Measurements from ENCODE around the gene TRAK2.
"Not testable (repeated sequence)": the region's sequence is repeated elsewhere in the genome, so short reads cannot be mapped to it uniquely, and the experiment has no call there.

The TRAK2 gene

DNA sequence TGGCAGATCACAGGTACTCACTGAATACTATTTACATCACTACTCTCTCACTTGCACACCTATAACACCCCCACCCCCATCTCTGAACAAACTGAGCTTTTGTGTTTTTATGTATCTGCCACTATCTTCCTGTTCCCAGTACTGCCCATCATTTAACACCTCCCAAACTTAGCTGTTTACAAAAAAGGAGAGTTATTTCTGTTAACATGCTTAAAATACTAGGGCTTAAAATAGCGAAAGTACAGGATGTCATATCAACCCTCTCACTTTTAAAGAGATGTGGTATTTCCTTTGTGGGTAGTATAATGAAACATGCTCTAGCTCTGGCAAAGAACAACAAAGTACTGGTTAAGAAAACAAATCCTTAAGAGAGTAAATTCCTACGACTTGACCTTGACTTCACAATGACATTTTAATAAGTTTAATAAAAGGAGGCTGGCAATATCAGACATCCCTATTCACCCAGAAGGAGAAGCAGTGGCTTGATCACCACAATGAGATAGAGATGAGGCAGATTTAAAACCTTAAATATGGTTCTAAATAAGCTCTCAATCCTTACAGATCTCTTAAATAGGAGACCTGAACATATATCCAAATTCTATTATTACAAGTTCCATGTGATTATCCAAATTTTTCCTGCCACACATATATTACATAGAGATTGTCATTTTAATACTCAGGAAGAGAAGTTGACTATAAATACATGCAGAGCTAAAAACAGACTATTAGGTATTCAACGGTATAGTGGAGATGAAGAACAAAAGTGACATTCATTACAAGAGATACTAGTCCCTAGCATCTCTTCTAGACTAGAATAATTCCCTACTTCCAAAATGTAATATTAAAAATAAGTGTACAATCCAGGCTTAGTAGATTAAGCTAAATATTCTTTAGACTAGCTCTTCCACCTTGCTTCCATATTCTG, 36.9 kb downstream of the TRAK2 start:
- DNase-seq, result no peak

DNA sequence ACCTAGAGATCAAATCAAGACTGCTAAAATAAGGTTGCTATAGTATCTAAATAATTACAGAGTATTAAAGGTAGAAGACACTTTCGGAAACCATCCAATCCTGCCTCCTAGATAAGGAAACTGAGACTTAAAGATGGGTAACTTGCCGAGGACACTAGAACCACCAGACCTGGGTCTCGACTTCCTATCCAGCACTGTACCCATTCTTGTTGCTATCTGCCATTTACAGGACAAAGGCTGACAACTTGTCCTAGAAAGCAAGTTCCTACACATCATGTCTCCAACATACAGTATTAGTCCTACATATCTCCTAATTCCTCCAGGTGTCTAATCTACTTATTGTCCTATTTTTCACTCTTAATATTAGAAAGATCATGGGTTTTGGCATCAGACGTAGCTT, 37.7 kb downstream of the TRAK2 start:
- no peak for DNase-seq

DNA sequence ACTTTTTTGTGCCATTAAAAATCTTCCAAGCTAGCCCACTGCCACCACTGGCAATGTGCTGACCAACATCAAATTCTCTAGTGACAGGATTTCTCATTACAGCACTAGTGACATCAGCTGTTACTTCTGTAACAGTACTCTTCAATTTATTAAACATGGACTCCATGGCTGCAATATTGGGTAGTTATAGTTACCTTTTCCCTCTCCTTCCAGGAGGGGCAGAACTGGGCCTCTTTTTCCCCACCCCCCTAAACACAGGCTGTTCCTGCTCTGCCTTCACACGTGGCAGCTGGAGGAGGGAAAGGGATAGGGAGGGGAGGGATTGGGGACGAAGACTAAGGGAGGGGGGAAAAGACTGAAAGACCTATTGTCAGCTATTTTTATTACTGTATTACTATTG, 38.1 kb downstream of the TRAK2 start:
- no peak for DNase-seq

DNA sequence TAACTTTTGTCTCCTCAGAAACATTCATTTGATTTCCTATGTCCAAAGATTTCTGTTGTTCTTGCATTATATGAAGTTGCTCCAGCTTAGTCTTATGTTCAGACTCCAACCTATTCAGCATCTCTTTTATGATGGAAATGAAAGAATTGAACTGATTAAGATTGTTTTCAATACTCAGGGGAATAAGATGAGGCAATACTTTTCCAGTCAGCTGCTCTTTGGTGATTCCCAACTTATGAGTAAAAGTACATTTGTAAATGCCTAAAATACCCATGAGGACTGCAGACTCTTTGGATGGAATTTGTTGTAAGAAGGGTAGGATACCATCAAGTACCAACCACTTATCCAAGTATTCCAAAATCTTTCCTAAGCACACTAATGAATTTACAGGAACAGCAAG, 39.8 kb downstream of the TRAK2 start:
- DNase-seq, result no peak

DNA sequence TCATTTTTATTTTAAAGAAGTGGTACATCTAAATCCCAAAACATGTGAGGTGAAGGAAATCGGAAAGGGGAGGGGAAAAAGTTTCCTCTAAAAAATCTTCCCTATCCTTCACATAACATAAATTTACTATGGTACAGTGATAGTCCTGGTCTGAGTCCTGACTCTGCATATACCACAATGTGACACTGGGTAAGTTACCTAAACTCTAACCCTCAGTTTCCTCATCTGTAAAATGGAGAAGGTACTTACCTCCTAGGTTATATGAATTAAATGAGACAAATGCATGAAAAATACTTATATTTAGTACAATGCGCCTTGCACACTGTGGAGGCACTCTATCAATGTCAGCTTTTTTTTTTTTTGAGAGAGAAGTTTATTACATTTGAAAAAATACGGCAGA, 42.3 kb downstream of the TRAK2 start:
- DNase-seq, result no peak

DNA sequence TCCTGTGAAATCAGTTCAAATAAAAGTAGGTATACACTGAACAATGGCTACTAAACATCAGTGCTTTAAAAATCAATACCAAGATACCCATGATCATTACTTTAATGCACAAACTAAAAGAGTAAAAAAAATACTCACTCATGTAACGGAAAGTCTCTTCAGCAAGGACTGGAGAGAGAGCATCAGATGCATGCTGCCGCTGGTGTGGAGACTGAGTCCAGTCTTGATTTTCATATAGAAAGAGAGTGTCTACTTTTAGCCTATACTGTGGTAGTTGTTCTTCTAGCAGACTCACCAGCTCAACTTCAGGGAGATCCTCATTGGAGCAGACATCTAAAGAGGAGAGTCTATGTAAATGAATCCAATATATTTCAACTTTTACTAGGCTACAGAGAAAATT, 44.0 kb downstream of the TRAK2 start:
- no peak for DNase-seq

DNA sequence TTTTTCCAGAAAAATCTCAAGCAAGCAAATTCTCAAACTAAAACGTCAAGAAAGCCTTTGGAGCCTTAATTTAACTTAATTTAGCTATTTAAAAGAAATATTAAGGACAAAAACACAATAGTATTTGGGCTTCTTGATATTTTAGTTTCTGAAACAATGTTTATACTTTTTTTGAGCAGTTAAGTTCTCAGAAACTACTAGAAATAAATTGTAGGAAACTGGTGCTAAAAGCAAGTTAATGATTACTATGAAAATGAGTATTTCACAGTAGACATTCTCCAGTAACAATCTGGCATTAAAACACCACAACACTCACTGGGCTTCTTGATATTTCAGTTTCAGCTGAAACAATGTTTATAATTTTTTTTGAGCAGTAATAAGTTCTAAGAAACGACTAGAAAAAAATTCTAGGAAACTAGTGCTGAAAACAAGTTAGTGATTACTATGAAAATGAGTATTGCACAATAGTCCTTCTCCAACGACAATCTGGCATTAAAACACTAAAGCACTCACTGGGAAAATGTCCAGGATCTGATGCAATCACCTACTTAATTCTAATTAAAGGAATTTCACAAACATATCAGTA, 45.1 kb downstream of the TRAK2 start:
- no peak for DNase-seq

DNA sequence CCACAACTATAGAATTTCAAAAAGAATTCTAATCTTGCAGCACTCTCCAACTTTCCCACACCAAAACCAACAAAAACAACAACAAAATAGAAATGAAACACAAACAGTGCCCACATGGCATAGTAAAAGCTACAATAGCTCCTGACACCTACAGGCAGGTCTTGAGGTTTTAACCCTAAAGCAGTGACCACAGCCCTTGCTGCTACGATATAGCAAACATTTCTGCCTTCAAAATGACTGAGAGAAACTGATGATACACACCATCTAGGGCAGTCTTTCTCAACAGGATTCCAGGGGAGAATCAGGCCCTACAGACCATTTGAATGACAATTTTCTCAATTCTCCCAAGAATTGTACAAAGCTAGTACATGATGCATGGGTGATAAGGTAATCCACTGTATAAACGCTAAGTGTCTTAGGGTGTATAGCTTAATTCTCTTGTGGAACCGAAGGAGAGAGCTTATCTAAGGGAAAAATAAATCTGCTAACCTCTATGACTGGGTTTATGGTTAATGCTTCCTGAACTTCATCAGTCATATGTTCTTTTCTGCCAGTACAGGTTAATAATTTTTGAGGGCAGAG, 46.5 kb downstream of the TRAK2 start:
- no peak for DNase-seq

DNA sequence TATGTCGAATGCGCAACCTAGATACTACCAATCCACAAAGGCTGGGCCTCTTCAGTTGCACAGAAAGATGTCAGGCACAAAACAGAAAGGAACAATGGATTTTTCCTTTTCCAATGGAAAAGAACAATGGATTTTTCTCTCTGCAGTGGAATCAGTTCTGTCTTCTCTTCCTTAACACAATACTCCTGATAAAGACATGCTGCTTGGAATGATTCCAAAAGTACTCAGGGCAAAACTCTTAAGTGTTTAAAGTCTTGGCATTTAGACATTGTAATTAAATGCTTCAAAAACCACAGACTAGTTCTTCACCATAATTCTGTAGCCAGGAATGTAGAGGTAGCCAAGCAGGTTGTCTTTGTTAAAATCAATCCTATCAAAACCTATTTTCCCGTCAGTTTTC, 47.4 kb downstream of the TRAK2 start:
- DNase-seq, result no peak

DNA sequence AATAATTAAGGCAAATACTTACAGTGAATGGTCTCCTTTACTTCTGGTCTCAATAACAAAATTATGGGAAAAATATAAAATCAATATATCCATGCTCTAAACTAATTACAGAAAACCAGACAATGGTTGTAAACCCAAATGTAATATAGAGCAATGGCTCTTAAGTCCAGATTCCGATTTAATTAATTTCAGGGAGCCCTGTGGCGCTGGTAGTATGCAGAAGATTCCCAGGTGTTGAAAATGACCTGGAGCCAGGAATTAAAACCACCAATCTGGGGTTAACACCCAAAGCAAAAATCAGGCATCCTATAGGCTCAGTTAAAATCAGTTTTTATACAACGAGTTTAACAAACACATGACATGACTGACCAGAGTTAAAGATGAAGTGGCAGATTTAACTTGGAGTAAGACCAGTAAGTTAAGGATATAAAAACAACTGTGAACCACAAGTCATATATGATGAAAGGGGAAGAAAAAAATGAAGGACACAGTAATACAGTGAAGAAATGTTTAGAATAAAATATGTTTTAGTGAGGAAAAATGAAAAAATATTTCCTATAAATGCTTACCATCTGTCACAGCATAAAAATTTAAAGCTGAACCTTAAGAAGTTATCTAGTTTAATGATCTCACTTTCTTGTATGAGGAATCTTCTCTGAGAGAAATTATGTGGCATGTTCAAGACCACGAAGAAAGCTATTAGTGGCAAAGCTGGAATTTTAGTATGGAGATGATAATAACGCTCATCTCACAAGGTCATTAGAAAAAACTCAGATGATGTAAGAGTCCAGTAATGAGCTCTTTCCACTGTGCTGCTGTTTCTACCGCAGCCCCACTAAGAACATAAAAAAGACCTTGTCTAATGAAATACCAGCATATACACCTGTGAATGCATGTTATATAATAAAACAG, 48.4 kb downstream of the TRAK2 start:
- no peak for DNase-seq

DNA sequence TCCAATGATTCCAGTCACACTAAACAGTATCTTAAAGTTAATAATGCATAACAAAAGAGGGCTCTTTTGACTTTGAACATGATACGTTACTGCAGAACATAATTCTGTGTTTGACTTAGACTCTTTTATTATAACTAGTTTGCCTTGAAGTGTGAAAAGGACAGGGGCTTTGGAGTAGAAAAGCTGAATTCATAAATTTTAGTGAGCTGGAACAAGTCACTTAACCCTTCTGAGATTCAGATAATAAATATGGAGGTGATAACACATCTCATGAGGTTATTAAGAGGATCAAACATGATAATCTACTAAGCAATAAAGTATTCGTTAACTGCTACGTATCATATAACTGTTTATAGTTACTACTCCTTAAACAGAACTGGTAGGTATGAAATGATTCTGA, 49.4 kb downstream of the TRAK2 start:
- no peak for DNase-seq

DNA sequence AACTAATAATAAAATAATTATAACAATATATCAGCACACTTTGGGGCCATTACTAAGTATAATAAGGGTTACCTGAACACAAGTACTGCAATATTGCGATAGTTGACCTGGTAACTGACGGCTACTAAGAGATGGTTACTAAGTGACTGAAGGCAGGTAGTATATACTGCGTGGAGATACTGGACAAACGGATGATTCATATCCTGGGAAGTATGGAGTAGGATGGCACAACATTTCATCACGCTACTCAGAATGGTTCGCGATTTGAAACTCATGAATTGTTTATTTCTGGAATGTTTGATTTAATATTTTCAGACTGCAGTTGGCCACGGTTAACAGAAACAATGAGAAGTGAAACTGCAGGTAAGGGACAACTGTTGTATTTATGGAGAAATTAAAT, 54.7 kb downstream of the TRAK2 start:
- DNase-seq, result no peak

DNA sequence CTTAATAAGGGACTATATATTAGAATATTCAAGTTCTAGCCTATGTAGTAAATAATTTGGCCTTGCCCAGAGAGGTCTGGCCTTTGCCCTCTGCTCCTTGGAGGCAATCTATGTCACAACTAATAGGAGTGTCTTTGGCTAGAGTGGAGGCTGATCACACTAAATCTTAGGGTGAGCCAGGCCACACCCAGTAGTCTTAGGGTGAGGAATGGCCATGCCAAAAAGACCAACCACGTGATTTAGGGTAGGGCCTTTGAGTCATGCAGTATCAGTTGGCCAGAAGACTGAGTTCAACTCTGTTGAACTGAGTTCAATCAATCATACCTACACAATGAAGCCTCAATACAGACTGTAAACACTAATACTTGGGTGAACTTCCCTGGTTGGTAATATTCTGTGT, 68.1 kb downstream of the TRAK2 start:
- no peak for DNase-seq

DNA sequence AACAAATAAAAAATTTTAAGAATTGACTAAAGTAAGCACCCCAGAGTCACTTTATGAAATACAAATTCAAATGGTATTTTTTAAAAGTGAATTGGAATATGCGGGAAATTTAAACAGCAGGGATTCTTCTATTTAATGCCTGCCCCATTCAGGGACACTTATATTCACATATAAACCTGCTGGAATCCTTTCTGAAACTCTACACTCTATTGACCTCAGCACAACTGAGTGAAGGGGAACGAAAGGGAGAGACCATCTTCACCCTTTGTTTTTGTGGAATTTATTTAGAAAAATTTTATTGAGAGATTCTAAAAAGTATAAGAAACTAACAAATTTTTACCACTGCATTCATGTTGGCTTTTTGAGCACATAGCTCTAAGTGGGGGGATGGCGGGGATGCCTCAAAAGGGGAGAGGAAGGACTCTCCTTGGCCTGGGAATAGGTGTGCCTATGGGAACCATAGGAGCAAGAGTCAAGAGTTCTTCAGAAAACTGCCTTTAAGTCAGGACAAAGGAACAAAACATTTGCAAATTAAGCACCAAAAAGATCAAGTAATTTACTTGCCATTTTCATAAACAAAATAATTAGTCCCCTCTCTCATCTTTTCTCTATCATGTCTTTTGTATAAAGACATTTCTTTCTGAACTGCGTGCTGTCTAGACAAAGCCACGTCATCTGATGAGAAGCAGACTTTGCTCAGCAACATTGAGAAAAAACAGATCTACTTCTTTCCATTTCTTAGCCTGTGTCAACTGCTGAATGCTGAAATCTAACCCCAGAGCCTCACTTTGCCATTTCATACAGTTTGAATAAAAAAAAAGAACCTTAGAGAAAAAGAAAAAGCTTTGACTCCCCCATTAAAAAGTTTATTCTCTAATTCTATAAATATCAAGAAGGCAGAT, 72.5 kb downstream of the TRAK2 start:
- no peak for DNase-seq

DNA sequence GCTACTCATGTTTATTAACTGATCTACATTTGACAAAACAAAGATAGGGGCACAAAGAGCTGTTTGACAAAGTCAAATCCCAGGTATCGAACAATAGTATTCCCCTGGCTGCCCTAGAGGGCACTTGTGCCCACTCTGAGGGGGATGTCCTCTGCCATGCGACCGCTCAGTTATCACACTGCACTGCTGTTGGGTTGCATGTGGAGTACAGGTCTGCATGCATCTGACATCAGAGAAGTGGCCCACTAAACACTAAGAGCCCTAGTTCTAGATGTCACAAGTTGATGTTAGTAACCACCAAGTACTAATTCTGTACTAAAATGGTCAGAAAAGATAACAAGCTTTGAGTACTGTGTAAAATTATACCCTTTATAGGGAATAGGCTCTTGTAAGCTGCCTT, 74.0 kb downstream of the TRAK2 start:
- no peak for DNase-seq

DNA sequence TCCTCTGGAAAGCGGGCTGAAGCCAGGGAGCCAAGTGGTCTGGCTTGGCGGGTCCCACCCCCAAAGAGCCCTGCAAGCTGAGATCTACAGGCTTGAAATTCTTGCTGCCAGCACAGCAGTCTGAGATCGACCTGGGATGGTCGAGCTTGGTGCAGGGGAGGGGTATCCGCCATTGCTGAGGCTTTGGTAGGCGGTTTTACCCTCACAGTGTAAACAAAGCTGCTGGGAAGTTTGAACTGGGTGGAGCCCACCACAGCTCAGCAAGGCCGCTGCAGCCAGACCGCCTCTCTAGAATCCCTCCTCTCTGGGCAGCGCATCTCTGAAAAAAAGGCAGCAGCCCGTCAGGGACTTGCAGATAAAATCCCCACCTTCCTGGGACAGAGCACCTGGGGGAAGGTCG, 81.5 kb downstream of the TRAK2 start:
- no peak for DNase-seq

DNA sequence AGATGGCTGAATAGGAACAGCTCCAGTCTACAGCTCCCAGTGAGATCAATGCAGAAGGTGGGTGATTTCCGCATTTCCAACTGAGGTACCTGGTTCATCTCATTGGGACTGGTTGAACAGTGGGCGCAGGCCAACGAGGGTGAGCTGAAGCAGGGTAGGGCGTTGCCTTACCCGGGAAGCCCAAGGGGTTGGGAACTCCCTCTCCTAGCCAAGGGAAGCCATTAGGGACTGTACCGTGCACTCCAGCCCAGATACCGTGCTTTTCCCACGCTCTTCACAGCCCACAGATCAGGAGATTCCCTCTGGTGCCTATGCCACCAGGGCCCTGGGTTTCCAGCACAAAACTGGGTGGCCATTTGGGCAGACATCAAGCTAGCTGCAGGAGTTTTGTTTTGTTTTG, 81.9 kb downstream of the TRAK2 start:
- DNase-seq, result not testable (repeated sequence)

DNA sequence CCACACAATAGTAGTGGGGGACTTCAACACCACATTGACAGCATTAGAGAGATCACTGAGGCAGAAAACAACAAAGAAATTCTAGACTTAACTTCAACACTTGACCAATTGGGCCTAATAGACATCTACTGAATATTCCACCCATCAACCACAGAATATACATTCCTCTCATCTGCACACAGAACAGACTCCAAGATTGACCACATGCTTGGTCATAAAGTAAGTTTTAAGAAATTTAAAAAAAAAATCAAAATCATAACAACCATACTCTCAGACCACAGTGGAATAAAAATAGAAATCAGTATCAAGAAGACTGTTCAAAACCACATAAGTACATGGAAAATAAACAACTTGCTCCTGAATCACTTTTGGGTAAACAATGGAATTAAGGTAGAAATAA, 85.1 kb downstream of the TRAK2 start:
- no peak for DNase-seq

DNA sequence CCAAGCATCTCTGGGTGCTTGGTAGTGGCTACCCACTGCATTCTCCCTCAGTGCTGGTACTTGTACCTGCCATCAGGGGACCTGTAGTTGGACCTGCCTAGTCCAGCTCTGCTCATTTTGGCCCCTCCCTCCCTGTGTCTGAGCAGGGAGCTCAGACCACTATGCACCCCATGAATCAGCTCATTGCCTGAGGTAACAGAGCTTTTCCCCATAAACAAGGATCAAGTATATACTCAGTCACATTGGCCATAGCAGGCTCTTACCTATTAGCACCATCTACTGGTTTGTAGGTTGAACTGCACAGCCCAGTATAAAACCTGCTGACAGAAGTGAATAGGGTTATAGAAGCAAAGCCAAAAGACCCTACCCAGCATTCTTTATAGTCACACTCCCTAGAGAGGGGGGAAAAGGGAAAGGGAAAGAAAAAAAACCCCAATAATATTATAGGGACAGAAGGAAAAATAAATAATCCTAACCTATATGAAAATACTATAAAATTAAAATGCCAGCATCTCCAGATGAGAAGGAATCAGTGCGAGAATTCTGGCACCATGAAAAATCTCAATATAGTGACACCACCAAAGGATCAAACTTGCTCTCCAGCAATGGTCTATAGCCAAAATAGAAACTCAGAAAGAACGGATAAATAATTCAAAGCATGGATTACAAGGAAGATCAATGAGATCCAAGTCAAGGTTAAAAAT, 87.2 kb downstream of the TRAK2 start:
- DNase-seq, result peak; percentile 21 to 37

DNA sequence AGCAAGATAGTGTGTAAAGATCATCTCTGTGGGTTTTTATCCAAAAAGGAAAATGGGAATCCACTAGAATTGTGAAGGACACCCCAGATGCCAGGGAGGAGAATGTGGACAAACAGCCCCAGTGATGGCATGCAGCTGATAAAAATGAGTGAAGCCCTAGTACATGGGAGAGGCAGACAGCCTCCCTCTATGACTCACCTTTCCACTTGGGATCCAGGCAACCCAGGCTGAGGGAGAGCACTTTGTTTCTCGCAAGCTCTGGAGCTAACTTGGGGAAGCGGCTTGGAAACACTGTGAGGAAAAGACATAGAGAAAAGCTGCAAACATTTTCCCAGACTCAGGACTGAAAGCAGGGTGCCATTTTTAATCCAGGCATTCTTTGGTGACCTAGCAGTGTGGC, 88.9 kb downstream of the TRAK2 start:
- no peak for DNase-seq

DNA sequence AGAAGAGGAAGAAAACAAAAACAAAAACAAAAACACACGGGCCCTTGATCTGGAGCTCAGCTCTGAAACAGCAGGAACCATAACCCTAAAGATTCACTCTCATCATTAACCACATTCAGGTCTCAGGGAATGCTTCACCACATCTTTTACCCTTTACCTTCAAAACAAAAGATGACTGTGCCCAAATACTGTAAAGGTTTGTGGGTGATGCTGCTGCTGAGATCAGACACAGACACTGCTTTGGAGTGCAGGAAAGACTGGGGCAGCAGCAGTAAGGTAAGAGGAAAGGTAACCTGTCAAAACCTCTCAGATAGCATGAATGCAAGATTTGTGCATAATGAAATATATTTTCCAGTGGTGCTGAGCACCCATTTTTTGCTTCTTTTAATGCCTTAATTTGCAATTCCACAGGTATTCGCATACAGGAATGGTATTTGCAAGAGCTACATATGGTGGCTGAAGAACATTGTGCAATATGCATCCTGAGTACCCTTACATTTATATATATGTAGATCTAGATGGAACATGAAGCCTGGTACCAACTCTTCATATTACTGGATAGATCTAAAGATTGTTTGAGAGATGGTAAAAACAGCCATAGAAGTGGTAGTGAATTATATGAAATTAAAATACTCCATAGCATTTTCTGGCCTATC, 90.1 kb downstream of the TRAK2 start:
- DNase-seq, result no peak
